KOPT-K1 (cell line): ENCODE measurements around the gene HOXA10.

ENCODE experiments used
- H3K27ac ChIP-seq: fragments of 200-600 bp; sonication (generic); 2 replicates; pipeline ENCODE4 v1.5.1; 2016; ENCODE audit warnings: antibody characterized with exemption, mild to moderate bottlenecking, low read depth, low read length; ENCODE audit not compliant: poor library complexity, severe bottlenecking
- H3K36me3 ChIP-seq: fragments of 200-600 bp; sonication (generic); 2 replicates; pipeline ENCODE4 v1.5.1; 2017; ENCODE audit warnings: antibody characterized with exemption, mild to moderate bottlenecking, low read length, moderate library complexity; ENCODE audit not compliant: insufficient read depth
- H3K9me3 ChIP-seq: fragments of 200-600 bp; sonication (generic); 2 replicates; pipeline ENCODE4 v1.5.1; 2017; ENCODE audit warnings: antibody characterized with exemption, low read length, mild to moderate bottlenecking; ENCODE audit not compliant: insufficient read depth, poor library complexity, severe bottlenecking

HOXA10 gene

GRCh38 chr7:27198138-27198841 lies 24.2 kb upstream of the HOXA10 start:
- no peaks in the 10 kb centered on the region for H3K9me3 ChIP-seq
- H3K36me3 ChIP-seq, result no peaks in the 10 kb centered on the region
- no peak overlapping the region for H3K27ac ChIP-seq

- Histone ChIP-seq H3K27ac (no peak overlapping the region), H3K36me3 (no peaks in the 10 kb centered on the region), H3K9me3 (no peaks in the 10 kb centered on the region)
Observed at GRCh38 chr7:27197137-27198042, 23.3 kb upstream of the HOXA10 start.

- Histone ChIP-seq H3K27ac (no peak overlapping the region), H3K36me3 (no peaks in the 10 kb centered on the region), H3K9me3 (no peaks in the 10 kb centered on the region)
Observed at GRCh38 chr7:27196287-27196767, 22.2 kb upstream of the HOXA10 start.

- Histone ChIP-seq H3K27ac (no peak overlapping the region), H3K9me3 (no peaks in the 10 kb centered on the region), H3K36me3 (no peaks in the 10 kb centered on the region)
Observed at GRCh38 chr7:27194686-27195379, 20.7 kb upstream of the HOXA10 start.

- H3K27ac ChIP-seq, result no peak overlapping the region
- H3K36me3 ChIP-seq, result no peaks in the 10 kb centered on the region
- no peaks in the 10 kb centered on the region for H3K9me3 ChIP-seq
Observed at GRCh38 chr7:27194002-27194352, 19.9 kb upstream of the HOXA10 start.

- no peaks in the 10 kb centered on the region for H3K9me3 ChIP-seq
- H3K27ac ChIP-seq, result no peak overlapping the region
- H3K36me3 ChIP-seq, result no peaks in the 10 kb centered on the region
Observed at GRCh38 chr7:27193335-27194001, 19.3 kb upstream of the HOXA10 start.

- Histone ChIP-seq H3K36me3 (no peaks in the 10 kb centered on the region), H3K27ac (no peak overlapping the region), H3K9me3 (no peaks in the 10 kb centered on the region)
Observed at GRCh38 chr7:27192546-27193334, 18.6 kb upstream of the HOXA10 start.

- no peaks in the 10 kb centered on the region for H3K36me3 ChIP-seq
- H3K27ac ChIP-seq, result no peak overlapping the region
- H3K9me3 ChIP-seq, result no peaks in the 10 kb centered on the region
Observed at GRCh38 chr7:27191833-27192545, 17.9 kb upstream of the HOXA10 start.

GRCh38 chr7:27191161-27191731 lies 17.1 kb upstream of the HOXA10 start:
- H3K36me3 ChIP-seq, result no peaks in the 10 kb centered on the region
- no peak overlapping the region for H3K27ac ChIP-seq
- H3K9me3 ChIP-seq, result no peaks in the 10 kb centered on the region

GRCh38 chr7:27189997-27190748 lies 16.1 kb upstream of the HOXA10 start:
- H3K36me3 ChIP-seq, result no peaks in the 10 kb centered on the region
- no peak overlapping the region for H3K27ac ChIP-seq

GRCh38 chr7:27189295-27189996 lies 15.3 kb upstream of the HOXA10 start:
- H3K9me3 ChIP-seq, result no peaks in the 10 kb centered on the region
- H3K27ac ChIP-seq, result no peak overlapping the region
- no peaks in the 10 kb centered on the region for H3K36me3 ChIP-seq

More at GRCh38 chr7:27189997-27190748, 16.1 kb upstream of the HOXA10 start:
- no peaks in the 10 kb centered on the region for H3K9me3 ChIP-seq
